Astrocyte of the cerebellum (primary cell): Measurements from ENCODE around the gene BRSK2.

Source experiments
- DNase-seq: peaks from one replicate; pipeline ENCODE4 v3.0.0-alpha.2; 2011; ENCODE audit warnings: low read depth
- H3K4me3 ChIP-seq: 2 replicates; pipeline ENCODE4 v1.5.1; 2011; ENCODE audit warnings: mild to moderate bottlenecking, low read depth, low read length, moderate library complexity
- CTCF ChIP-seq: IDR thresholded peaks from 2 replicates; pipeline ENCODE4 v1.5.1; 2012; ENCODE audit warnings: low read length, low read depth, moderate library complexity, mild to moderate bottlenecking; ENCODE audit errors: missing control alignments
- in situ Hi-C: cut with HindIII; loops from 2 replicates; pipeline ENCODE4 v1.10.0; 2017; ENCODE audit warnings: low sequenced_read_pairs

BRSK2 gene

GRCh38 chr11:1442807-1443366 lies 53.2 kb downstream of the BRSK2 start:
- no peak for TF ChIP-seq CTCF
- no peak overlapping the region for H3K4me3 ChIP-seq
- DNase-seq = no peak
- in situ Hi-C loops = no loop called here

GRCh38 chr11:1443737-1444136 lies 54.0 kb downstream of the BRSK2 start:
- TF ChIP-seq CTCF = no peak
- DNase-seq = no peak
- in situ Hi-C loops = no loop called here
- no peak overlapping the region for H3K4me3 ChIP-seq

- no peak for DNase-seq
- H3K4me3 ChIP-seq = no peak overlapping the region
- no peak for TF ChIP-seq CTCF
- in situ Hi-C loops = no loop called here
Observed at GRCh38 chr11:1444321-1444720, 54.6 kb downstream of the BRSK2 start.

GRCh38 chr11:1444823-1445422 lies 55.2 kb downstream of the BRSK2 start:
- no peak overlapping the region for H3K4me3 ChIP-seq
- in situ Hi-C loops = no loop called here
- no peak for TF ChIP-seq CTCF
- no peak for DNase-seq

- no peak for TF ChIP-seq CTCF
- no peak overlapping the region for H3K4me3 ChIP-seq
- no peak for DNase-seq
- in situ Hi-C loops = no loop called here
Observed at GRCh38 chr11:1445741-1446445, 56.2 kb downstream of the BRSK2 start.

- TF ChIP-seq CTCF = no peak
- DNase-seq = no peak
- in situ Hi-C loops = no loop called here
- H3K4me3 ChIP-seq = no peak overlapping the region
Observed at GRCh38 chr11:1446623-1447022, 56.9 kb downstream of the BRSK2 start.
